A549 (cell line): ENCODE results near the gene SLC17A3.

ENCODE experiments used
- BHLHE40 ChIP-seq: IDR thresholded peaks from 2 replicates; pipeline ENCODE4 v1.6.1; 2012; ENCODE audit warnings: low read depth, low read length, inconsistent platforms
- CEBPB ChIP-seq, 2 experiments: fragments of >200 bp in 1 of 2; sonication (Bioruptor Twin) in 1 of 2; formaldehyde crosslinking in 1 of 2; IDR thresholded peaks; 2 replicates each; pipeline ENCODE4 v1.6.1; 2012 to 2016
- CHD2 ChIP-seq: fragments of 150-350 bp; IDR thresholded peaks from 2 replicates; pipeline ENCODE4 v1.6.1; 2014; ENCODE audit warnings: low read length; ENCODE audit not compliant: partially characterized antibody
- CTCF ChIP-seq: fragments of >200 bp; sonication (Bioruptor Twin); formaldehyde crosslinking; IDR thresholded peaks from 3 replicates; pipeline ENCODE4 v1.5.1; 2016
- EHMT2 ChIP-seq: fragments of 200-600 bp; sonication (generic); IDR thresholded peaks from 2 replicates; pipeline ENCODE4 v1.6.1; 2016; ENCODE audit warnings: antibody characterized with exemption, low read depth, mild to moderate bottlenecking, moderate library complexity
- HEYL ChIP-seq: fragments of 250-450 bp; sonication (Bioruptor Pico); IDR thresholded peaks from 2 replicates; pipeline ENCODE4 v1.8.0; 2021; ENCODE audit warnings: mild to moderate bottlenecking, moderate library complexity
- MAFK ChIP-seq: fragments of 450-650 bp; IDR thresholded peaks from 2 replicates; pipeline ENCODE4 v1.6.1; 2014; ENCODE audit not compliant: partially characterized antibody
- PBX3 ChIP-seq: IDR thresholded peaks from 2 replicates; pipeline ENCODE4 v1.6.1; 2012
- POLR2A ChIP-seq: IDR thresholded peaks from 2 replicates; pipeline ENCODE4 v1.6.1; 2012; ENCODE audit warnings: mild to moderate bottlenecking, low read length
- RAD21 ChIP-seq, 2 experiments: fragments of >200 bp in 1 of 2; sonication (Bioruptor Twin) in 1 of 2; formaldehyde crosslinking in 1 of 2; IDR thresholded peaks in 1 of 2; conservative IDR thresholded peaks in 1 of 2; 2 replicates in 1 of 2; 3 replicates in 1 of 2; pipeline ENCODE4 v1.6.1; 2012 to 2018; ENCODE audit warnings: inconsistent platforms in 1 of 2
- SMC3 ChIP-seq: fragments of >200 bp; sonication (Bioruptor Twin); formaldehyde crosslinking; IDR thresholded peaks from 3 replicates; pipeline ENCODE4 v1.6.1; 2018; ENCODE audit warnings: inconsistent platforms
- TFCP2L1 ChIP-seq: fragments of 250-450 bp; sonication (Bioruptor Pico); IDR thresholded peaks from 2 replicates; pipeline ENCODE4 v1.5.0; 2021; ENCODE audit warnings: mild to moderate bottlenecking
- ZNF302 ChIP-seq: fragments of 250-450 bp; sonication (Bioruptor Pico); IDR thresholded peaks from 2 replicates; pipeline ENCODE4 v1.9.0; 2021; ENCODE audit warnings: inconsistent platforms, mild to moderate bottlenecking, moderate library complexity

- TF ChIP-seq CEBPB (IDR thresholded peaks at IDR 0.05), result no peak
- TF ChIP-seq CTCF, result no peak
- no peak for TF ChIP-seq POLR2A
- TF ChIP-seq RAD21 (conservative IDR thresholded peaks at IDR 0.05 in 1 of 2, IDR thresholded peaks at IDR 0.05 in 1 of 2), result no peak
- no peak for TF ChIP-seq MAFK
- TF ChIP-seq PBX3, result no peak
- TF ChIP-seq HEYL (CRISPR knock-in tag), result no peak
- no peak for TF ChIP-seq CHD2
- no peak for TF ChIP-seq TFCP2L1
- TF ChIP-seq EHMT2, result no peak
- no peak for TF ChIP-seq ZNF302 (CRISPR knock-in tag)
- no peak for TF ChIP-seq SMC3
- no peak for TF ChIP-seq BHLHE40
Measured at GRCh38 chr6:25916330-25916729, 42.3 kb upstream of the SLC17A3 start.
